ENCODE results near the gene LDLRAD3. TPM values are rescaled to one million over a fixed set of nuclear protein-coding genes. Genes with fewer than 3 reads are reported as not detected.

The LDLRAD3 gene
- total RNA-seq, 1 experiment from 2014 or later = 12.1 TPM

GRCh38 chr11:36155124-36155561 is 211.3 kb downstream of the LDLRAD3 start:
- Mint-ChIP-seq H3K4me3 (no peak overlapping the region), H3K9me3 (no peaks in the 10 kb centered on the region), H3K36me3 (ENCODE audit: insufficient read depth in 1 of 3, low read depth in 3 of 3) (no peaks in the 10 kb centered on the region; a peak in 1 of 7 replicates), H3K4me1 (peaks cover 17 to 25% of the 10 kb centered on the region in 2 experiments), H3K27ac (peak overlapping the region; percentile 26 to 83 (median 41); a peak in 4 of 7 replicates), H3K27me3 (ENCODE audit: low read depth) (no peaks in the 10 kb centered on the region)
- Histone ChIP-seq H3K23ac (ENCODE audit: insufficient read length, low read depth, low read length) (no peak overlapping the region), H3K79me2 (ENCODE audit: insufficient read depth, low read length) (no peaks in the 10 kb centered on the region), H3K23me2 (ENCODE audit: insufficient read length, low read depth, low read length, poor library complexity, severe bottlenecking) (no peaks in the 10 kb centered on the region), H3K27ac (ENCODE audit: insufficient read length, low read depth, low read length) (no peak overlapping the region), H2BK20ac (ENCODE audit: low read depth, low read length, poor library complexity, severe bottlenecking) (no peak overlapping the region), H3K9ac (ENCODE audit: extremely low read depth, insufficient read length, low read length) (no peak overlapping the region), H2BK5ac (ENCODE audit: insufficient read length, low read length) (no peak overlapping the region), H2BK15ac (ENCODE audit: low read depth, low read length) (no peak overlapping the region), H3K18ac (ENCODE audit: insufficient read length, low read depth, low read length) (no peak overlapping the region), H3K56ac (ENCODE audit: insufficient read length, low read depth, low read length) (no peak overlapping the region), H3T11ph (ENCODE audit: low read length) (no peak overlapping the region), H4K91ac (ENCODE audit: insufficient read length, low read depth, low read length) (no peak overlapping the region), H3K4ac (ENCODE audit: low read depth, low read length) (no peak overlapping the region), H3K79me1 (ENCODE audit: insufficient read depth, low read depth, low read length, poor library complexity, severe bottlenecking) (no peaks in the 10 kb centered on the region), H4K8ac (replicated peaks; ENCODE audit: insufficient read length, low read depth, low read length) (no peak overlapping the region), H4K5ac (ENCODE audit: insufficient read length, low read depth, low read length) (no peak overlapping the region), H2BK12ac (ENCODE audit: insufficient read length, low read depth, low read length) (no peak overlapping the region), H3K4me2 (ENCODE audit: insufficient read depth, insufficient read length, low read length) (no peak overlapping the region), H3K4me1 (ENCODE audit: insufficient read depth, low read length) (peaks cover 10% of the 10 kb centered on the region; the same call in 1 of the 2 replicates), H2BK120ac (ENCODE audit: low read depth, low read length, poor library complexity, severe bottlenecking) (no peak overlapping the region), H3K27me3 (ENCODE audit: insufficient read depth, low read length) (no peaks in the 10 kb centered on the region), H2AK5ac (ENCODE audit: insufficient read length, low read length) (no peak overlapping the region), H4K20me1 (ENCODE audit: control insufficient read depth, insufficient read depth, insufficient read length) (no peaks in the 10 kb centered on the region), H3K9me3 (ENCODE audit: control insufficient read depth, low read depth, low read length) (no peaks in the 10 kb centered on the region), H2AFZ (ENCODE audit: low read length) (no peak overlapping the region), H3K14ac (ENCODE audit: insufficient read depth, low read length) (no peak overlapping the region)
- no peak for TF ChIP-seq CTCF (conservative IDR thresholded peaks at IDR 0.05)
- DNase-seq = no peak
- no CpG with 5 or more reads among the region's 8 CpGs for WGBS (ENCODE audit: extremely low coverage, insufficient read length, low lambda C conversion rate)
